ENCODE measurements around the gene HAPSTR1.
"Not testable (repeated sequence)": the region's sequence is repeated elsewhere in the genome, so short reads cannot be mapped to it uniquely, and the experiment has no call there.

HAPSTR1 gene

GRCh38 chr16:9068886-9069285, 22.6 kb upstream of the HAPSTR1 start:
- FAIRE-seq = no peak
- no peak for DNase-seq (ENCODE audit: extremely low spot score, insufficient read length, low read depth)

DNA sequence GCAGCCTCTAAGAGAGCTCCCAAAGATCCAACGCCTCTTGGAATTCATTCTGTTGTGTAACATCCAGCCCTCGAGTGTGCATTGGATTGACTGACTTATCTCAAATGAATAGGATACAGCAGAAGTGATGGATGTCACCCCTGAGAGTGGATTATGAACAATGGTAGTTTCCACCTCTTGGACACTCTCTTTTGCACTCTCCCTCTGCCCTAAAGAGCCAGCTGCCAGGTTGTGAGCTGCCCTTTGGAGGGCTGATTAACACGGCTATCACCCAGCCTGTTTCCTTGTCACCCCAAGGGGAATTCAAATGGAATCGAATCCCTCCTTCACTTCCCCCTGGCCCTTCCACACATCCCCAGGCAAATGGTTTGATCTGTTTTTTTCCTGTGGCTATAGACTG, 21.2 kb upstream of the HAPSTR1 start:
- FAIRE-seq (no peak), DNase-seq (ENCODE audit: extremely low spot score, insufficient read length, low read depth) (no peak)

GRCh38 chr16:9071377-9071776, 20.1 kb upstream of the HAPSTR1 start:
- DNase-seq (ENCODE audit: extremely low spot score, insufficient read length, low read depth) (no peak), FAIRE-seq (no peak)

DNA sequence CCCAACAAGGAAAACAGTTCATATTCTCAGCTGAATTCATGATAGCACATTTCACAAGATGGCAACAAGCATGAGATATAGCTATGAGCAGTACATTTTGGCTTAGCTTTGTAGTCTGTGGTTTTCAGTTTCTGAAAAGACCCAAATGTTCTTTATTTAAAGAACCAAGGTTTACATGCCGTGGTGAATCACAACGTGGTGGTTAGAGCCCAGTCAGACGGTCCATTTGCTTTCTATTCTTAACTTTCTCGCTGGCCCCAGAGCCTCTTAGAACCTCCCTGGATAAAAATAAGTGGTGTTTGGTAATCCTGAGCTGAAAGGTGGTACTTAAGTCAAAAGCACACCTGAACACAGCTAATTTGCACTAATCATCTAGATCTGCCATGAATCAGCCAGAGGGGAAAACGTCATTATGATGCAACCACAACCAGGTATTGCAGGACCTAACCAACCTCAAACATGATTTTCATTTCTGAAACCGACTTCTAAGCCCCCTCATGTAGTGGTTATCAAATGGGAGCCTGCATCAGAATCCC, 18.6 kb upstream of the HAPSTR1 start:
- DNase-seq (ENCODE audit: extremely low spot score, insufficient read length, low read depth) = no peak
- FAIRE-seq = peak; percentile 24

DNA sequence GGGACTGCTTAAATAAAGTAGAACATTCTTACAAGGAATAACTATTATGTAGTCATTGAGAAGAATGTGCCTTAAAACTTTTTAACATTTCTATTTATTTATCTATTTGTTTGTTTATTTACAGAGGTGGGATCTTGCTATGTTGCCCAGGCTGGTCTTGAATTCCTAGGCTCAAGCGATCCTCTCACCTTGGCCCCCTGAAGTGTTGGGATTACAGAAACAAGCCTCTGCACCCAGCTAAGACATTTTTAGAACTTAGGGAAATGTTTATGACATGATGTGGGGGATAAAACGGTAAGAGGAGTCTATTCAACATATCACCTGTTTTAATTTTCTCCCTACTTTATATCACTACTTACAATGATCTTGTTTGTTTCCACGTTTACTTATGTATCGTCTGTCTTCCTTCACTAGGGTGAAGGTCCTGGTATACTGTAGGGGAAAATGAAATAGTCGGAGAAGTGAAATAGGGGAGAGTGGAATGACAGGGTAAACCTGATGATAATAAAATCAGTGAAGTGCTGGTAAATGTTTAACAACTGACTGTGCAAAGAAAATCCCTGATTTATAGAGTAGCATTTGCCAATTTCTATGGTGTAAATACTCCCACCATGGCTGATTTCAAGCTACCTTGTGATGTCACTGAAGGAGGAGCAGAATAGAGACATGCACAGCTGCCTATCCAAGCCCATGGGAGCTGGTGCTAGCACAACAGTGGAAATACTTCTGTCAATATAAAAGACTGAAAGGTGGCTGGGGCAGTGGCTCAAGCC, 16.0 kb upstream of the HAPSTR1 start:
- DNase-seq (ENCODE audit: extremely low spot score, insufficient read length, low read depth) = no peak
- no peak for FAIRE-seq

DNA sequence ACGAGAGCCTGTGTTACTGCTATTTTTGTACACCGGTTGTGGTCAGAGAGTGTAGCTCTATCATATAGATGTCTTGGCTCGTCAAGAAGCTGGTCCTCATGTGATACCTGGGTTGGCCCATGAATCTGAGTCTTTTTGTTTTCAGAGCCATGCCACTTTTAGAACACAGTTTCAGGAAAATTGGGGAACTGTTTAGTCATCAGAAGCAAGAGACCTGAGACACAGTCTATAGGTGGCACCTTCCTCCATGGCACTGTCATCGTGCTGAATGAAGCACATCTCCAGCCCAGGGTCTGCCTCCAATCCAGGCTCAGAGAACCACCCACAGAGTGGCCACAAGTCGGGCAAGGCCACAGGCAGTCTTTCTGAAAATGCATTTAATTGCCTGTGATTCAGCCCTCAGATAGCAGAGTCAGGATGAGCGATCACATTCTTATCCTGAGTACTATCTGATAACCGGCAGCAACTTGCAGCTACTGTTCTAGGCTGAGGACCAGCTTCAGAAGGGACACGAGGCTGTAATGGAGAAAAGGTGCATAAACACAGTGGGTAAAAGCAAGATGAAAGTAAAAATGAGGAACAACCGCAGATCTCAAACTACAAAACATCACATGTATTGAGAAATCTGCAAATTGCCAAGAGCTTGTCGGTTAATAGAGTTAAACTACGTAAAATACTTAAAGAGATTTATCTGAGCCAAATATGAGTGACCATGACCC, 14.2 kb upstream of the HAPSTR1 start:
- FAIRE-seq (no peak), DNase-seq (ENCODE audit: extremely low spot score, insufficient read length, low read depth) (no peak)

GRCh38 chr16:9078467-9079429, 12.7 kb upstream of the HAPSTR1 start:
- not testable (repeated sequence) for FAIRE-seq; DNase-seq (ENCODE audit: extremely low spot score, insufficient read length, low read depth)

GRCh38 chr16:9079430-9079812, 12.0 kb upstream of the HAPSTR1 start:
- DNase-seq (ENCODE audit: extremely low spot score, insufficient read length, low read depth) (no peak), FAIRE-seq (no peak)

- FAIRE-seq (no peak), DNase-seq (ENCODE audit: extremely low spot score, insufficient read length, low read depth) (no peak)
Measured at GRCh38 chr16:9081158-9081557, 10.3 kb upstream of the HAPSTR1 start.

GRCh38 chr16:9081843-9082242, 9.6 kb upstream of the HAPSTR1 start:
- DNase-seq (ENCODE audit: extremely low spot score, insufficient read length, low read depth) (no peak), FAIRE-seq (no peak)

GRCh38 chr16:9082422-9082821, 9.0 kb upstream of the HAPSTR1 start:
- FAIRE-seq (no peak), DNase-seq (ENCODE audit: extremely low spot score, insufficient read length, low read depth) (no peak)

- not testable (repeated sequence) for DNase-seq (ENCODE audit: extremely low spot score, insufficient read length, low read depth); FAIRE-seq
Measured at GRCh38 chr16:9087733-9088132, 3.7 kb upstream of the HAPSTR1 start.

- no peak for DNase-seq (ENCODE audit: extremely low spot score, insufficient read length, low read depth)
- no peak for FAIRE-seq
Measured at GRCh38 chr16:9088848-9089247, 2.6 kb upstream of the HAPSTR1 start.

DNA sequence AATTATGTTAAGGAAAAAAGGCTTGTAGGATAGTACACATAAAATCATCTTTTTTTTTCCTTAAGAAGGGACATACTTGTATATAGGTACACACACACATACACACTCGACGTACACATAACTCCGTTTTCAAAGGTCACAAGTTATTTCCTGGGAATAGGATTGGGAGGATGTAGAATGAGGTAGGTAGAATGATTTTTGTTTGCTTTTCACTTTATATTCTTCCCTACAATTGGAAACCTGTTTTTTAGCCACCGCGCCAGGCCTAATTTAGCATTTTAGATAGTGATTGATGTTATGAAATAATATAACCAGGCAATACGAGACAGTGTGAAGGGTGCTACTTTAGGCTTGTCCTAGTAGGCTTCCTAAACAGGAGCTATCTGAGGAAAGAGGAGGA, 1.8 kb upstream of the HAPSTR1 start:
- no peak for FAIRE-seq
- DNase-seq (ENCODE audit: extremely low spot score, insufficient read length, low read depth) = no peak

DNA sequence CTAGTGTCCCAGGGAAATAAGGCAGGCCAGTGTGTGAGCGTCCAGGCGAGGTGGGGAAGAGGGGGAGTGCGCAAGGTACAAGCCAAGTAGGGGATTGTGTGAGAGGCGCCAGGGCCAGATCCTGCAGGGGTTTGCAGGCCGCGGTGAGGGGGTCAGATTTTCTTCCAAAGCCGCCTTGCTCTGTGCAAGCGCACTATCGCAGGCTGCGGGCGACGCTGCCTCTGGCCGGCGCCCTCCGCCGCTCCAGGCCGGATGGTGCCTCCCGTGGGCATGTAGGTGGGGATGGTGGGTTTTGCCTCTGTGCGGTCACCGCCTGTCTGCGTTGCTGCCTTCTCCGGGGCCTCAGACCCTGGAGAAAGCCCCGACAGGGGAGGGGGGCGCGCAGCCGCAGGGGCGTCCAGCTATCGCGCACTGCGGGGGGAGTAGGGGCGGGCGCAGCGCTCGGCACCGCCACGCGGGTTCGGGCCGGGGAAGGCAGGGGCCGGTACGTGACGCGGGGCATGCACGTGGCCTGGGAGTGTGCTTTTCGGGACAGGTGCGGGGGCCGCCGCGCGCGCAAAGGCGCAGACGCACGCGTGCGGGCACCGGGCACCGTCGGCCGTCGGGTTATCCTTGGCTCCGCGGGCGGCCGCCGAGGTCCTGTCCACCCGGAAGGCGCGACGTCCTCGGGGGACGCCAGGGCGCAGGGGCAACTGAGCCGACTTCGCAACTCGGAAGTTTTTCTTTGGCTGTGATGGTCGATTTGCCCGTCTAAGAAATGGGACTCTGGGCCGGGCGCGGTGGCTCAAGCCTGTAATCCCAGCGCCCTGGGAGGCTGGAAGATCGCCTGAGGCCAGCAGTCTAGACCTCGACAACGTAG, 1.1 kb upstream of the HAPSTR1 start:
- no peak for FAIRE-seq
- DNase-seq (ENCODE audit: extremely low spot score, insufficient read length, low read depth) = no peak

- DNase-seq (ENCODE audit: extremely low spot score, insufficient read length, low read depth) (no peak), FAIRE-seq (no peak)
Measured at GRCh38 chr16:9091867-9092281, 430 bp downstream of the HAPSTR1 start.

DNA sequence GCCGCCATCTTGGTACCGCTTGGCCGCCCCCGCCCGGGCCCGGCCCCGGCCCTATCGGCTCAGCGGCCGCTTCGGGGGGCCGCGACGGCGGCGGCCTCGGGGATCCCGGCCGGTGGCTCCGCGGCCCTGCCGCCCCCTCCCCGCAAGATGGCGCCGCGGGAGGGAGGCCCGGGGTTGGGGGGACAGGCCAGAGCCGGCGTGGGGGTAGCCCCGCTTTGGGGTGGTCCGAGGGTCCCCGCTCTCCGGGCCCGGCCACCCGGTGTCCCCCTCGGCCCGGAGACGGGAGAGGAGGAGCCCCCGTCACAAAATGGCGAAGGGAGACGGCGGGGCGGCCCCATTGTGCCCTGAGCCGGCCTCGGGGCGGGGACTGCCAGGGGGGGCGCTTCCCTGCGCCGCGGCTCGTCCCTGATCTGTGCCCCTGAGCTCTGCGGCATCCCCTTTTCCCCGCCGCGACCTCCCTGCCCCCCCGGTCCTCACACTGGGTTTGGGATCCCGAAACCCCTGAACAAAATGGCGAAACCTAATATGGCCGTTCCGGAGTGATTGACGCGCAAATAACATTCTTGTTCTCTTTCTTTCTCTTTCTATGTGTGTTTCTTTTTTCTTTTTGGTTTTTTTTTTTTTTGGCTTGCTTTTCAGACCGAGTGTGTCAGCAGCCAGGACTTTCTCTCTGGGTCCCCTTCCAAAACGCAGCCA, 986 bp downstream of the HAPSTR1 start:
- no peak for FAIRE-seq

GRCh38 chr16:9092978-9093344, 1.5 kb downstream of the HAPSTR1 start:
- no peak for DNase-seq (ENCODE audit: extremely low spot score, insufficient read length, low read depth)
- no peak for FAIRE-seq

More for the DNA sequence above, 986 bp downstream of the HAPSTR1 start:
- DNase-seq (ENCODE audit: extremely low spot score, insufficient read length, low read depth) = no peak

All from GM18507 (cell line).